Measurements from ENCODE around the gene INSIG2.
A peak's percentile ranks its signal among the peaks of the same experiment; 100 is the strongest.

INSIG2 gene

GRCh38 chr2:118088051-118089024, at the start of gene INSIG2:
Gene INSIG2, plus strand, starts transcription at chr2:118088471. Its CDS starts 8,086 bp downstream, at chr2:118096557.
- no peaks in the 10 kb centered on the region for H3K36me3 ChIP-seq (ENCODE audit: control insufficient read depth, insufficient read depth, low read length, severe bottlenecking)
- H3K27me3 ChIP-seq (replicated peaks; ENCODE audit: control insufficient read depth, insufficient read depth, low read length) = no peaks in the 10 kb centered on the region
- no peaks in the 10 kb centered on the region for H3K9me3 ChIP-seq (ENCODE audit: control insufficient read depth, low read length)
- H3K9ac ChIP-seq (ENCODE audit: low read length) = peak within 1 kb of the TSS; percentile 90
- peaks cover 20% of the 10 kb centered on the region for H3K4me1 ChIP-seq (ENCODE audit: control insufficient read depth, insufficient read depth, low read length)
- peak; percentile 98 for DNase-seq (ENCODE audit: low read depth)
- peak within 1 kb of the TSS; percentile 90 for H3K4me3 ChIP-seq (ENCODE audit: low read length)

- Histone ChIP-seq H3K27me3 (replicated peaks; ENCODE audit: control insufficient read depth, insufficient read depth, low read length) (peaks cover 19% of the 10 kb centered on the region), H3K36me3 (ENCODE audit: control insufficient read depth, insufficient read depth, low read length, severe bottlenecking) (no peaks in the 10 kb centered on the region), H3K9ac (ENCODE audit: low read length) (no peak overlapping the region), H3K4me1 (ENCODE audit: control insufficient read depth, insufficient read depth, low read length) (no peaks in the 10 kb centered on the region), H3K9me3 (ENCODE audit: control insufficient read depth, low read length) (peaks cover 15% of the 10 kb centered on the region), H3K4me3 (ENCODE audit: low read length) (no peak overlapping the region)
- no peak for DNase-seq (ENCODE audit: low read depth)
These were observed 47.4 kb upstream of the INSIG2 start for GRCh38 chr2:118040891-118041290.

- H3K4me3 ChIP-seq (ENCODE audit: low read length) = no peak overlapping the region
- peaks cover 19% of the 10 kb centered on the region for H3K27me3 ChIP-seq (replicated peaks; ENCODE audit: control insufficient read depth, insufficient read depth, low read length)
- H3K9me3 ChIP-seq (ENCODE audit: control insufficient read depth, low read length) = no peaks in the 10 kb centered on the region
- no peaks in the 10 kb centered on the region for H3K36me3 ChIP-seq (ENCODE audit: control insufficient read depth, insufficient read depth, low read length, severe bottlenecking)
- no peak for DNase-seq (ENCODE audit: low read depth)
- H3K4me1 ChIP-seq (ENCODE audit: control insufficient read depth, insufficient read depth, low read length) = peaks cover 26% of the 10 kb centered on the region
- no peak overlapping the region for H3K9ac ChIP-seq (ENCODE audit: low read length)
These were observed 44.1 kb upstream of the INSIG2 start for GRCh38 chr2:118044103-118044716.

- DNase-seq (ENCODE audit: low read depth) = no peak
- H3K4me3 ChIP-seq (ENCODE audit: low read length) = no peak overlapping the region
- H3K36me3 ChIP-seq (ENCODE audit: control insufficient read depth, insufficient read depth, low read length, severe bottlenecking) = no peaks in the 10 kb centered on the region
- peaks cover 15% of the 10 kb centered on the region for H3K27me3 ChIP-seq (replicated peaks; ENCODE audit: control insufficient read depth, insufficient read depth, low read length)
- peaks cover 26% of the 10 kb centered on the region for H3K4me1 ChIP-seq (ENCODE audit: control insufficient read depth, insufficient read depth, low read length)
- no peaks in the 10 kb centered on the region for H3K9me3 ChIP-seq (ENCODE audit: control insufficient read depth, low read length)
- H3K9ac ChIP-seq (ENCODE audit: low read length) = no peak overlapping the region
These were observed 43.4 kb upstream of the INSIG2 start for GRCh38 chr2:118044854-118045253.

- Histone ChIP-seq H3K27me3 (replicated peaks; ENCODE audit: control insufficient read depth, insufficient read depth, low read length) (peaks cover 10% of the 10 kb centered on the region), H3K9me3 (ENCODE audit: control insufficient read depth, low read length) (no peaks in the 10 kb centered on the region), H3K36me3 (ENCODE audit: control insufficient read depth, insufficient read depth, low read length, severe bottlenecking) (no peaks in the 10 kb centered on the region), H3K4me3 (ENCODE audit: low read length) (no peak overlapping the region), H3K4me1 (ENCODE audit: control insufficient read depth, insufficient read depth, low read length) (peaks cover 30% of the 10 kb centered on the region), H3K9ac (ENCODE audit: low read length) (no peak overlapping the region)
- no peak for DNase-seq (ENCODE audit: low read depth)
These were observed 43.0 kb upstream of the INSIG2 start for GRCh38 chr2:118045286-118045685.

- peak overlapping the region; percentile 81 for H3K9ac ChIP-seq (ENCODE audit: low read length)
These were observed 41.5 kb upstream of the INSIG2 start for GRCh38 chr2:118046634-118047210.

GRCh38 chr2:118047380-118047826, 40.9 kb upstream of the INSIG2 start:
- Histone ChIP-seq H3K4me3 (ENCODE audit: low read length) (peak overlapping the region; percentile 67), H3K36me3 (ENCODE audit: control insufficient read depth, insufficient read depth, low read length, severe bottlenecking) (no peaks in the 10 kb centered on the region), H3K9ac (ENCODE audit: low read length) (peak overlapping the region; percentile 81), H3K4me1 (ENCODE audit: control insufficient read depth, insufficient read depth, low read length) (peaks cover 33% of the 10 kb centered on the region), H3K27me3 (replicated peaks; ENCODE audit: control insufficient read depth, insufficient read depth, low read length) (no peaks in the 10 kb centered on the region), H3K9me3 (ENCODE audit: control insufficient read depth, low read length) (no peaks in the 10 kb centered on the region)
- peak; percentile 28 for DNase-seq (ENCODE audit: low read depth)

More at GRCh38 chr2:118046634-118047210, 41.5 kb upstream of the INSIG2 start:
- Histone ChIP-seq H3K4me1 (ENCODE audit: control insufficient read depth, insufficient read depth, low read length) (peaks cover 33% of the 10 kb centered on the region), H3K4me3 (ENCODE audit: low read length) (peak overlapping the region; percentile 67), H3K27me3 (replicated peaks; ENCODE audit: control insufficient read depth, insufficient read depth, low read length) (no peaks in the 10 kb centered on the region), H3K9me3 (ENCODE audit: control insufficient read depth, low read length) (no peaks in the 10 kb centered on the region), H3K36me3 (ENCODE audit: control insufficient read depth, insufficient read depth, low read length, severe bottlenecking) (no peaks in the 10 kb centered on the region)
- peak; percentile 79 for DNase-seq (ENCODE audit: low read depth)

GRCh38 chr2:118048401-118048800, 39.9 kb upstream of the INSIG2 start:
- no peak for DNase-seq (ENCODE audit: low read depth)
- peaks cover 33% of the 10 kb centered on the region for H3K4me1 ChIP-seq (ENCODE audit: control insufficient read depth, insufficient read depth, low read length)
- H3K9me3 ChIP-seq (ENCODE audit: control insufficient read depth, low read length) = no peaks in the 10 kb centered on the region
- no peaks in the 10 kb centered on the region for H3K27me3 ChIP-seq (replicated peaks; ENCODE audit: control insufficient read depth, insufficient read depth, low read length)
- H3K4me3 ChIP-seq (ENCODE audit: low read length) = no peak overlapping the region
- no peaks in the 10 kb centered on the region for H3K36me3 ChIP-seq (ENCODE audit: control insufficient read depth, insufficient read depth, low read length, severe bottlenecking)
- peak overlapping the region; percentile 81 for H3K9ac ChIP-seq (ENCODE audit: low read length)

- no peaks in the 10 kb centered on the region for H3K36me3 ChIP-seq (ENCODE audit: control insufficient read depth, insufficient read depth, low read length, severe bottlenecking)
- H3K27me3 ChIP-seq (replicated peaks; ENCODE audit: control insufficient read depth, insufficient read depth, low read length) = no peaks in the 10 kb centered on the region
- H3K9ac ChIP-seq (ENCODE audit: low read length) = no peak overlapping the region
- peaks cover 33% of the 10 kb centered on the region for H3K4me1 ChIP-seq (ENCODE audit: control insufficient read depth, insufficient read depth, low read length)
- no peaks in the 10 kb centered on the region for H3K9me3 ChIP-seq (ENCODE audit: control insufficient read depth, low read length)
- DNase-seq (ENCODE audit: low read depth) = no peak
- H3K4me3 ChIP-seq (ENCODE audit: low read length) = no peak overlapping the region
These were observed 39.0 kb upstream of the INSIG2 start for GRCh38 chr2:118049140-118049815.

- Histone ChIP-seq H3K9ac (ENCODE audit: low read length) (no peak overlapping the region), H3K4me1 (ENCODE audit: control insufficient read depth, insufficient read depth, low read length) (peaks cover 33% of the 10 kb centered on the region), H3K4me3 (ENCODE audit: low read length) (no peak overlapping the region), H3K9me3 (ENCODE audit: control insufficient read depth, low read length) (no peaks in the 10 kb centered on the region), H3K36me3 (ENCODE audit: control insufficient read depth, insufficient read depth, low read length, severe bottlenecking) (no peaks in the 10 kb centered on the region), H3K27me3 (replicated peaks; ENCODE audit: control insufficient read depth, insufficient read depth, low read length) (no peaks in the 10 kb centered on the region)
- no peak for DNase-seq (ENCODE audit: low read depth)
These were observed 38.5 kb upstream of the INSIG2 start for GRCh38 chr2:118049816-118050140.

- Histone ChIP-seq H3K27me3 (replicated peaks; ENCODE audit: control insufficient read depth, insufficient read depth, low read length) (no peaks in the 10 kb centered on the region), H3K4me3 (ENCODE audit: low read length) (no peak overlapping the region), H3K4me1 (ENCODE audit: control insufficient read depth, insufficient read depth, low read length) (peaks cover 33% of the 10 kb centered on the region), H3K36me3 (ENCODE audit: control insufficient read depth, insufficient read depth, low read length, severe bottlenecking) (no peaks in the 10 kb centered on the region), H3K9me3 (ENCODE audit: control insufficient read depth, low read length) (no peaks in the 10 kb centered on the region), H3K9ac (ENCODE audit: low read length) (no peak overlapping the region)
- DNase-seq (ENCODE audit: low read depth) = no peak
These were observed 37.9 kb upstream of the INSIG2 start for GRCh38 chr2:118050386-118050785.

Data from adipocyte (in vitro differentiated cells).